SU-DHL-6 (cell line): ENCODE data around the gene DAAM2.

Experiments used
- H2AFZ ChIP-seq: fragments of 200-600 bp; sonication (generic); 2 replicates; pipeline ENCODE4 v1.6.1; 2014; ENCODE audit warnings: low read depth, mild to moderate bottlenecking, moderate library complexity, mixed read lengths, antibody characterized with exemption, low read length; ENCODE audit not compliant: severe bottlenecking
- H3F3A ChIP-seq: fragments of 200-600 bp; shearing (Covaris generic); 2 replicates; pipeline ENCODE4 v1.6.0; 2016; ENCODE audit warnings: antibody characterized with exemption, mild to moderate bottlenecking; ENCODE audit not compliant: insufficient read depth
- H3K27ac ChIP-seq: fragments of 200-600 bp; sonication (generic); 2 replicates; pipeline ENCODE4 v1.5.1; 2016; ENCODE audit warnings: low read depth, mild to moderate bottlenecking, low read length, moderate library complexity, mixed read lengths
- H3K27me3 ChIP-seq: fragments of 200-600 bp; sonication (generic), shearing (Covaris generic); 2 replicates; pipeline ENCODE4 v1.6.0; 2014; ENCODE audit warnings: mild to moderate bottlenecking, low read length
- H3K36me3 ChIP-seq: fragments of 200-600 bp; sonication (generic); 2 replicates; pipeline ENCODE4 v1.6.1; 2014; ENCODE audit warnings: mild to moderate bottlenecking, low read length, mixed read lengths
- H3K4me2 ChIP-seq: fragments of 300-600, 200-600 bp; shearing (Covaris generic), sonication (generic); 2 replicates; pipeline ENCODE4 v1.6.0; 2014; ENCODE audit warnings: low read length, low read depth, mild to moderate bottlenecking; ENCODE audit not compliant: poor library complexity, severe bottlenecking
- H3K4me3 ChIP-seq: fragments of 200-600 bp; sonication (generic); 2 replicates; pipeline ENCODE4 v1.5.1; 2014; ENCODE audit warnings: antibody characterized with exemption, low read length, mild to moderate bottlenecking, mixed read lengths; ENCODE audit not compliant: insufficient read depth, poor library complexity, severe bottlenecking
- H3K79me2 ChIP-seq: fragments of 200-600 bp; sonication (generic); 2 replicates; pipeline ENCODE4 v1.6.1; 2014; ENCODE audit warnings: mild to moderate bottlenecking, low read length, moderate library complexity; ENCODE audit not compliant: insufficient read depth
- H3K9ac ChIP-seq: fragments of 200-600 bp; sonication (generic); 2 replicates; pipeline ENCODE4 v1.7.0; 2014; ENCODE audit warnings: mild to moderate bottlenecking, low read length
- H3K9me2 ChIP-seq: fragments of 200-600 bp; sonication (generic); replicated peaks from 2 replicates; pipeline ENCODE4 v1.6.1; 2014; ENCODE audit warnings: low read length; ENCODE audit not compliant: insufficient read depth
- H3K9me3 ChIP-seq: fragments of 200-600 bp; sonication (generic); 2 replicates; pipeline ENCODE4 v1.6.1; 2014; ENCODE audit warnings: low read length, mixed read lengths; ENCODE audit not compliant: insufficient read depth
- H4K20me1 ChIP-seq: fragments of 200-600 bp; sonication (generic); 2 replicates; pipeline ENCODE4 v1.6.1; 2014; ENCODE audit warnings: low read depth, mild to moderate bottlenecking, antibody characterized with exemption, low read length, moderate library complexity, mixed read lengths
- CTCF ChIP-seq: fragments of 200-600 bp; sonication (generic); IDR thresholded peaks from one replicate; pipeline ENCODE4 v1.5.1; 2017; ENCODE audit warnings: antibody characterized with exemption, mild to moderate bottlenecking, low read length, moderate library complexity; ENCODE audit not compliant: insufficient read depth, poor library complexity, severe bottlenecking
- EZH2phosphoT487 ChIP-seq: fragments of 200-600 bp; sonication (generic), shearing (Covaris generic); conservative IDR thresholded peaks from 2 replicates; pipeline ENCODE4 v1.6.1; 2018; ENCODE audit warnings: mild to moderate bottlenecking, antibody characterized with exemption, low read length, moderate library complexity, mixed read lengths

DAAM2 gene

GRCh38 chr6:39758905-39759605 lies 33.1 kb upstream of the DAAM2 start:
- Histone ChIP-seq H3K27me3 (no peaks in the 10 kb centered on the region), H3K36me3 (no peaks in the 10 kb centered on the region), H2AFZ (no peak overlapping the region), H3K4me2 (no peak overlapping the region), H3K9me2 (no peaks in the 10 kb centered on the region), H3K9ac (no peak overlapping the region), H3F3A (no peaks in the 10 kb centered on the region), H3K9me3 (no peaks in the 10 kb centered on the region), H3K4me3 (no peak overlapping the region), H3K27ac (no peak overlapping the region), H4K20me1 (no peaks in the 10 kb centered on the region), H3K79me2 (no peaks in the 10 kb centered on the region)
- TF ChIP-seq CTCF (no peak), EZH2phosphoT487 (no peak)

- Histone ChIP-seq H3K36me3 (no peaks in the 10 kb centered on the region), H3K27ac (no peak overlapping the region), H4K20me1 (no peaks in the 10 kb centered on the region), H2AFZ (no peak overlapping the region), H3K4me2 (no peak overlapping the region), H3K79me2 (no peaks in the 10 kb centered on the region), H3K9me2 (no peaks in the 10 kb centered on the region), H3K4me3 (no peak overlapping the region), H3K9me3 (no peaks in the 10 kb centered on the region), H3K27me3 (no peaks in the 10 kb centered on the region), H3K9ac (no peak overlapping the region), H3F3A (no peaks in the 10 kb centered on the region)
- TF ChIP-seq CTCF (no peak), EZH2phosphoT487 (no peak)
These were observed 31.8 kb upstream of the DAAM2 start for GRCh38 chr6:39760226-39760952.

GRCh38 chr6:39765508-39766065 lies 26.6 kb upstream of the DAAM2 start:
- TF ChIP-seq CTCF (no peak), EZH2phosphoT487 (no peak)
- Histone ChIP-seq H2AFZ (no peak overlapping the region), H3K9me3 (no peaks in the 10 kb centered on the region), H3K36me3 (no peaks in the 10 kb centered on the region), H3K4me2 (no peak overlapping the region), H3K9ac (no peak overlapping the region), H3K79me2 (no peaks in the 10 kb centered on the region), H3K27me3 (no peaks in the 10 kb centered on the region), H3K9me2 (no peaks in the 10 kb centered on the region), H3K27ac (no peak overlapping the region), H4K20me1 (no peaks in the 10 kb centered on the region), H3K4me3 (no peak overlapping the region), H3F3A (no peaks in the 10 kb centered on the region)
